Measurements from ENCODE around the gene KIAA0232. TPM values are rescaled to one million over a fixed set of nuclear protein-coding genes. Genes with fewer than 3 reads are reported as not detected.

The KIAA0232 gene
- total and polyA plus RNA-seq, 2 experiments from 2014 or later = 11.3 to 34.3 TPM

- Histone ChIP-seq H2AFZ (no peak overlapping the region), H3K27me3 (no peaks in the 10 kb centered on the region), H3K4me2 (no peak overlapping the region), H3K27ac (peak overlapping the region; percentile 23), H3K4me3 (no peak overlapping the region), H3K36me3 (replicated peaks; ENCODE audit: insufficient read depth, low read depth) (no peaks in the 10 kb centered on the region), H3K9me2 (replicated peaks; ENCODE audit: insufficient read depth) (no peaks in the 10 kb centered on the region), H3K79me2 (no peaks in the 10 kb centered on the region), H3K9me3 (ENCODE audit: low read depth) (no peaks in the 10 kb centered on the region), H4K20me1 (ENCODE audit: insufficient read depth, poor library complexity, severe bottlenecking) (no peaks in the 10 kb centered on the region), H3K4me1 (ENCODE audit: insufficient read depth) (peaks cover 21% of the 10 kb centered on the region)
- 85% methylated on average over 22 of the region's 23 CpGs for WGBS (ENCODE audit: low lambda C conversion rate, missing lambda C conversion rate)
- peak; percentile 9 for DNase-seq (ENCODE audit: low spot score)
- TF ChIP-seq CTCF (IDR thresholded peaks at IDR 0.05; ENCODE audit: poor library complexity) (no peak), EZH2phosphoT487 (IDR thresholded peaks at IDR 0.05; ENCODE audit: low read depth, severe bottlenecking, unreplicated experiment) (no peak), EZH2 (IDR thresholded peaks at IDR 0.05; ENCODE audit: borderline replicate concordance) (no peak)
Measured at GRCh38 chr4:6750286-6751221, 32.0 kb upstream of the KIAA0232 start.

- no peak overlapping the region for H3K4me3 ChIP-seq
- H4K20me1 ChIP-seq (ENCODE audit: insufficient read depth, poor library complexity, severe bottlenecking) = no peaks in the 10 kb centered on the region
- no peaks in the 10 kb centered on the region for H3K9me2 ChIP-seq (replicated peaks; ENCODE audit: insufficient read depth)
- no peaks in the 10 kb centered on the region for H3K79me2 ChIP-seq
- no peak for DNase-seq (ENCODE audit: low spot score)
- H3K27ac ChIP-seq = no peak overlapping the region
- WGBS (ENCODE audit: low lambda C conversion rate, missing lambda C conversion rate) = 72% methylated on average over 18 of the region's 18 CpGs
- no peaks in the 10 kb centered on the region for H3K27me3 ChIP-seq
- TF ChIP-seq EZH2 (IDR thresholded peaks at IDR 0.05; ENCODE audit: borderline replicate concordance) (no peak), EZH2phosphoT487 (IDR thresholded peaks at IDR 0.05; ENCODE audit: low read depth, severe bottlenecking, unreplicated experiment) (no peak), CTCF (IDR thresholded peaks at IDR 0.05; ENCODE audit: poor library complexity) (no peak)
- H3K9me3 ChIP-seq (ENCODE audit: low read depth) = no peaks in the 10 kb centered on the region
- H3K36me3 ChIP-seq (replicated peaks; ENCODE audit: insufficient read depth, low read depth) = no peaks in the 10 kb centered on the region
- H3K4me1 ChIP-seq (ENCODE audit: insufficient read depth) = peaks cover 21% of the 10 kb centered on the region
- H3K4me2 ChIP-seq = no peak overlapping the region
- H2AFZ ChIP-seq = peak overlapping the region; percentile 2
Measured at GRCh38 chr4:6751611-6752485, 30.7 kb upstream of the KIAA0232 start.

- Histone ChIP-seq H3K4me2 (no peak overlapping the region), H3K27ac (no peak overlapping the region)
- 96% methylated on average over 6 of the region's 6 CpGs for WGBS (ENCODE audit: low lambda C conversion rate, missing lambda C conversion rate)
Measured at GRCh38 chr4:6752486-6752829, 30.1 kb upstream of the KIAA0232 start.

More at GRCh38 chr4:6752486-6752829, 30.1 kb upstream of the KIAA0232 start:
- no peaks in the 10 kb centered on the region for H3K27me3 ChIP-seq
- H3K4me1 ChIP-seq (ENCODE audit: insufficient read depth) = peaks cover 18% of the 10 kb centered on the region
- no peaks in the 10 kb centered on the region for H3K9me3 ChIP-seq (ENCODE audit: low read depth)
- no peak overlapping the region for H3K4me3 ChIP-seq
- no peaks in the 10 kb centered on the region for H3K9me2 ChIP-seq (replicated peaks; ENCODE audit: insufficient read depth)
- no peaks in the 10 kb centered on the region for H4K20me1 ChIP-seq (ENCODE audit: insufficient read depth, poor library complexity, severe bottlenecking)
- DNase-seq (ENCODE audit: low spot score) = no peak
- H2AFZ ChIP-seq = no peak overlapping the region
- no peaks in the 10 kb centered on the region for H3K36me3 ChIP-seq (replicated peaks; ENCODE audit: insufficient read depth, low read depth)
- no peaks in the 10 kb centered on the region for H3K79me2 ChIP-seq
- no peak for TF ChIP-seq EZH2 (IDR thresholded peaks at IDR 0.05; ENCODE audit: borderline replicate concordance)
- TF ChIP-seq CTCF (IDR thresholded peaks at IDR 0.05; ENCODE audit: poor library complexity) = no peak
- TF ChIP-seq EZH2phosphoT487 (IDR thresholded peaks at IDR 0.05; ENCODE audit: low read depth, severe bottlenecking, unreplicated experiment) = no peak
